Measurements from ENCODE around the gene ZNF205. TPM values are rescaled to one million over a fixed set of nuclear protein-coding genes. Genes with fewer than 3 reads are reported as not detected.

ZNF205 gene
- total and polyA plus RNA-seq, 2 donors (not counting 1 experiment from before 2014, with no cell fraction given), result not detected

DNA sequence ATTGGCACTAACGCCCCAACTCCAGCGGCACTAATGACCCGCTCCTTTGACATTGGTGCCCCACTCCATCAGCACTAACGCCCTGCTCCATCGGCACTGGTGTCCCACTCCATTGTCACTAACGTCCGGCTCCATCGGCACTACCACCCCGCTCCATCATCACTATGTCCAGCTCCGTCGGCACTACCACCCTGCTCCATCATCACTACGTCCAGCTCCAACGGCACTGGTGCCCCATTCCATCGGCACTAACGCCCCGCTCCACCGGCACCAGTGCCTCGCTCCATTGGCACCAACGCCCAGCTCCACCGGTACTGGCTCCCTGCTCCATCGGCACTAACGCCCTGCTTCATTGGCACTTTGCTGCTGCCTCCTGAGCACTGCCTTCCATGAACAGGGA, 29.9 kb downstream of the ZNF205 start:
- ATAC-seq (ENCODE audit: low read depth) (no peak), DNase-seq (no peak)
- intact Hi-C loops (cut with micrococcal nuclease), result no loop called here
- H3K27ac Mint-ChIP-seq, result no peak overlapping the region
- no peaks in the 10 kb centered on the region for H3K4me1 Mint-ChIP-seq
- CTCF ChIA-PET, result no interaction called here
- Histone ChIP-seq H3K9me3 (ENCODE audit: control extremely low read depth in 1 of 3, control insufficient read depth in 2 of 3, insufficient read depth in 1 of 3, low read length in 2 of 3) (no peaks in the 10 kb centered on the region), H2AFZ (ENCODE audit: insufficient read depth, low read depth, low read length, poor library complexity, severe bottlenecking) (no peak overlapping the region), H3K9ac (ENCODE audit: low read length) (no peak overlapping the region), H3K36me3 (replicated peaks in 1 of 2; ENCODE audit: control extremely low read depth in 1 of 2, control insufficient read depth in 1 of 2, extremely low read depth in 1 of 2, insufficient read depth in 2 of 2, low read length in 1 of 2) (peaks cover 0 to 28% of the 10 kb centered on the region in 2 experiments), H3K27ac (ENCODE audit: low read length in 2 of 2) (no peak overlapping the region), H3K4me2 (replicated peaks; ENCODE audit: low read depth, low read length, poor library complexity, severe bottlenecking) (no peak overlapping the region), H3K27me3 (replicated peaks in 1 of 4; ENCODE audit: control extremely low read depth in 1 of 4, control insufficient read depth in 3 of 4, insufficient read depth in 4 of 4, low read length in 3 of 4) (no peaks in the 10 kb centered on the region), H3K79me2 (ENCODE audit: control insufficient read depth, insufficient read depth, low read length) (peaks cover 8% of the 10 kb centered on the region), H3K4me1 (ENCODE audit: control insufficient read depth in 2 of 2, insufficient read depth in 2 of 2, low read length in 2 of 2) (no peaks in the 10 kb centered on the region), H4K20me1 (ENCODE audit: control insufficient read depth, insufficient read depth, low read length, poor library complexity, severe bottlenecking) (no peaks in the 10 kb centered on the region), H3K4me3 (ENCODE audit: control extremely low read depth in 1 of 5, extremely low read depth in 1 of 5, insufficient read depth in 1 of 5, low read depth in 2 of 5, low read length in 4 of 5) (no peak overlapping the region)
- no peaks in the 10 kb centered on the region for H3K27me3 Mint-ChIP-seq
- no peaks in the 10 kb centered on the region for H3K9me3 Mint-ChIP-seq (ENCODE audit: insufficient read depth)
- POLR2A ChIA-PET, result no interaction called here
- WGBS (ENCODE audit: insufficient coverage), result 97% methylated on average over 22 of the region's 22 CpGs
- H3K4me3 Mint-ChIP-seq, result no peak overlapping the region
- TF ChIP-seq, protein P1, sequence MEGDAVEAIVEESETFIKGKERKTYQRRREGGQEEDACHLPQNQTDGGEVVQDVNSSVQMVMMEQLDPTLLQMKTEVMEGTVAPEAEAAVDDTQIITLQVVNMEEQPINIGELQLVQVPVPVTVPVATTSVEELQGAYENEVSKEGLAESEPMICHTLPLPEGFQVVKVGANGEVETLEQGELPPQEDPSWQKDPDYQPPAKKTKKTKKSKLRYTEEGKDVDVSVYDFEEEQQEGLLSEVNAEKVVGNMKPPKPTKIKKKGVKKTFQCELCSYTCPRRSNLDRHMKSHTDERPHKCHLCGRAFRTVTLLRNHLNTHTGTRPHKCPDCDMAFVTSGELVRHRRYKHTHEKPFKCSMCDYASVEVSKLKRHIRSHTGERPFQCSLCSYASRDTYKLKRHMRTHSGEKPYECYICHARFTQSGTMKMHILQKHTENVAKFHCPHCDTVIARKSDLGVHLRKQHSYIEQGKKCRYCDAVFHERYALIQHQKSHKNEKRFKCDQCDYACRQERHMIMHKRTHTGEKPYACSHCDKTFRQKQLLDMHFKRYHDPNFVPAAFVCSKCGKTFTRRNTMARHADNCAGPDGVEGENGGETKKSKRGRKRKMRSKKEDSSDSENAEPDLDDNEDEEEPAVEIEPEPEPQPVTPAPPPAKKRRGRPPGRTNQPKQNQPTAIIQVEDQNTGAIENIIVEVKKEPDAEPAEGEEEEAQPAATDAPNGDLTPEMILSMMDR (IDR thresholded peaks at IDR 0.05), result no peak
- no peak for TF ChIP-seq EZH2 (IDR thresholded peaks at IDR 0.05; ENCODE audit: borderline replicate concordance, insufficient read depth, low read depth, low read length, poor library complexity, severe bottlenecking)

DNA sequence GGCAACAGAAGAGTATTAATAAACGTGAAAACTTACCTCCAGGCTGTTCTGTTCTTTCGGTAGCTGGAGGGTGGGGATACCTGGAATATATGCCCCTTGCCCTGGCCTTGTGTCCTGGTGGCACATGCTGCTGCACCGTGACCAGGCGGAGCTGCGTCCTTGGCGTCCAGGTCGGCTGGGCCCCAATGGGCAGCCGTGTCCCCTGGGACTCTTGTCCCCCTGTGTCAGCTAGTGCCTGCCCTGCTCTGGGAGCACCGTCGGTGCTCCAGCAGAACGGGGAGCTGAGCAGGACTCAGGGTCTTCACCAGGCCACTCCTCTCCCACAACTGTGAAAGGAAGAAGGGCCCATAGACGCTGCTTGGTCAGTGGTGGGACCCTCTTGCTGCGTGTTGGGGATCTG, 30.4 kb downstream of the ZNF205 start:
- H3K36me3 ChIP-seq (replicated peaks in 1 of 2; ENCODE audit: control extremely low read depth in 1 of 2, control insufficient read depth in 1 of 2, extremely low read depth in 1 of 2, insufficient read depth in 2 of 2, low read length in 1 of 2), result peaks cover 0 to 28% of the 10 kb centered on the region in 2 experiments
- H3K27ac ChIP-seq (ENCODE audit: low read length in 2 of 2), result no peak overlapping the region
- H3K9me3 ChIP-seq (ENCODE audit: control extremely low read depth in 1 of 3, control insufficient read depth in 2 of 3, insufficient read depth in 1 of 3, low read length in 2 of 3), result no peaks in the 10 kb centered on the region
- DNase-seq (no peak), ATAC-seq (ENCODE audit: low read depth) (no peak)
- no peak overlapping the region for H3K9ac ChIP-seq (ENCODE audit: low read length)
- Mint-ChIP-seq H3K27me3 (no peaks in the 10 kb centered on the region), H3K4me1 (no peaks in the 10 kb centered on the region), H3K27ac (no peak overlapping the region), H3K9me3 (ENCODE audit: insufficient read depth) (no peaks in the 10 kb centered on the region), H3K4me3 (no peak overlapping the region)
- intact Hi-C loops (cut with micrococcal nuclease), result no loop called here
- no peak overlapping the region for H3K4me3 ChIP-seq (ENCODE audit: control extremely low read depth in 1 of 5, extremely low read depth in 1 of 5, insufficient read depth in 1 of 5, low read depth in 2 of 5, low read length in 4 of 5)
- H3K27me3 ChIP-seq (replicated peaks in 1 of 4; ENCODE audit: control extremely low read depth in 1 of 4, control insufficient read depth in 3 of 4, insufficient read depth in 4 of 4, low read length in 3 of 4), result no peaks in the 10 kb centered on the region
- TF ChIP-seq, protein P1 (IDR thresholded peaks at IDR 0.05), result no peak
- no peak for TF ChIP-seq EZH2 (IDR thresholded peaks at IDR 0.05; ENCODE audit: borderline replicate concordance, insufficient read depth, low read depth, low read length, poor library complexity, severe bottlenecking)
- POLR2A ChIA-PET, result no interaction called here
- CTCF ChIA-PET, result no interaction called here
- 98% methylated on average over 10 of the region's 13 CpGs for WGBS (ENCODE audit: insufficient coverage)
- H2AFZ ChIP-seq (ENCODE audit: insufficient read depth, low read depth, low read length, poor library complexity, severe bottlenecking), result no peak overlapping the region
- H4K20me1 ChIP-seq (ENCODE audit: control insufficient read depth, insufficient read depth, low read length, poor library complexity, severe bottlenecking), result no peaks in the 10 kb centered on the region
- no peak overlapping the region for H3K4me2 ChIP-seq (replicated peaks; ENCODE audit: low read depth, low read length, poor library complexity, severe bottlenecking)
- no peaks in the 10 kb centered on the region for H3K4me1 ChIP-seq (ENCODE audit: control insufficient read depth in 2 of 2, insufficient read depth in 2 of 2, low read length in 2 of 2)
- H3K79me2 ChIP-seq (ENCODE audit: control insufficient read depth, insufficient read depth, low read length), result peaks cover 4% of the 10 kb centered on the region

Data from B cell (primary cell).